Activated CD4-positive, alpha-beta memory T cell treated with anti-CD3 and anti-CD28 coated beads, Interleukin-2, amount 10 ng/mL, durations not matched to agents 7 days and 5 days (primary cell): ENCODE measurements around the gene LGALS9. TPM values are rescaled to one million over a fixed set of nuclear protein-coding genes. Genes with fewer than 3 reads are reported as not detected.
A peak's percentile ranks its signal among the peaks of the same experiment; 100 is the strongest.
"Not testable (repeated sequence)": the region's sequence is repeated elsewhere in the genome, so short reads cannot be mapped to it uniquely, and the experiment has no call there.

Experiments used
- CTCF ChIA-PET: fragments of 350-600 bp; sonication (Branson Sonifier 250); formaldehyde crosslinking; loops from one replicate; lab custom pipeline; 2021; ENCODE audit warnings: antibody characterized with exemption, inconsistent platforms; lab: Charles Lee
- POLR2A ChIA-PET: fragments of 350-600 bp; sonication (Branson Sonifier 250); formaldehyde crosslinking; loops from one replicate; lab custom pipeline; 2021; ENCODE audit warnings: antibody characterized with exemption; lab: Charles Lee
- DNase-seq: peaks from one replicate; pipeline ENCODE4 v3.0.0-alpha.2; 2020
- H3K27ac Mint-ChIP-seq: one replicate; pipeline ENCODE4 v1.8.0; 2021; ENCODE audit warnings: mild to moderate bottlenecking, mixed read lengths
- H3K27me3 Mint-ChIP-seq: one replicate; pipeline ENCODE4 v1.8.0; 2021; ENCODE audit warnings: mixed read lengths
- H3K36me3 Mint-ChIP-seq: one replicate; pipeline ENCODE4 v1.8.0; 2021; ENCODE audit warnings: low read depth, mixed read lengths
- H3K4me1 Mint-ChIP-seq: one replicate; pipeline ENCODE4 v1.8.0; 2021; ENCODE audit warnings: mixed read lengths
- H3K4me3 Mint-ChIP-seq: one replicate; pipeline ENCODE4 v1.8.0; 2021; ENCODE audit warnings: mild to moderate bottlenecking, mixed read lengths
- H3K9me3 Mint-ChIP-seq: one replicate; pipeline ENCODE4 v1.8.0; 2021; ENCODE audit warnings: mixed read lengths
- total RNA-seq, 2 experiments: library from RNA; stranded (reverse); gene quantifications; one replicate each; pipeline ENCODE4 v1.2.3, GENCODE V29; 2021

Gene LGALS9
- total RNA-seq, 2 experiments from 2014 or later: 238 to 240 TPM

- no peaks in the 10 kb centered on the region for H3K9me3 Mint-ChIP-seq
- ChIA-PET POLR2A (no interaction called here), CTCF (interaction anchor here (2.1 kb wide), 1 partner anchor 21 kb away, joined by 5 read pairs; no protein-coding TSS in a partner anchor)
- H3K27me3 Mint-ChIP-seq: no peaks in the 10 kb centered on the region
- H3K4me3 Mint-ChIP-seq: no peak overlapping the region
- H3K27ac Mint-ChIP-seq: no peak overlapping the region
- peaks cover 45% of the 10 kb centered on the region for H3K36me3 Mint-ChIP-seq
- DNase-seq: no peak
- H3K4me1 Mint-ChIP-seq: peaks cover 59% of the 10 kb centered on the region
These were observed 3.0 kb downstream of the LGALS9 start for GRCh38 chr17:27634026-27634335.

GRCh38 chr17:27634776-27635175 lies 3.8 kb downstream of the LGALS9 start:
- Mint-ChIP-seq H3K36me3 (peaks cover 42% of the 10 kb centered on the region), H3K4me1 (peaks cover 55% of the 10 kb centered on the region), H3K4me3 (no peak overlapping the region), H3K27me3 (no peaks in the 10 kb centered on the region), H3K9me3 (no peaks in the 10 kb centered on the region), H3K27ac (no peak overlapping the region)
- no peak for DNase-seq
- CTCF ChIA-PET: no interaction called here
- POLR2A ChIA-PET: no interaction called here

GRCh38 chr17:27635275-27635823 lies 4.4 kb downstream of the LGALS9 start:
- no peak overlapping the region for H3K4me3 Mint-ChIP-seq
- H3K4me1 Mint-ChIP-seq: peaks cover 49% of the 10 kb centered on the region
- no peaks in the 10 kb centered on the region for H3K9me3 Mint-ChIP-seq
- no peak overlapping the region for H3K27ac Mint-ChIP-seq
- peaks cover 48% of the 10 kb centered on the region for H3K36me3 Mint-ChIP-seq
- CTCF ChIA-PET: no interaction called here
- POLR2A ChIA-PET: no interaction called here
- H3K27me3 Mint-ChIP-seq: no peaks in the 10 kb centered on the region
- DNase-seq: no peak

- H3K9me3 Mint-ChIP-seq, POLR2A ChIA-PET, H3K27me3 Mint-ChIP-seq, H3K27ac Mint-ChIP-seq, DNase-seq, H3K4me3 Mint-ChIP-seq: not testable (repeated sequence)
- CTCF ChIA-PET: interaction anchor here (1.8 kb wide), 1 partner anchor 15 kb away, joined by 5 read pairs; no protein-coding TSS in a partner anchor
- Mint-ChIP-seq H3K4me1 (peaks cover 44% of the 10 kb centered on the region), H3K36me3 (peaks cover 51% of the 10 kb centered on the region)
These were observed 5.1 kb downstream of the LGALS9 start for GRCh38 chr17:27636005-27636520.

- POLR2A ChIA-PET, H3K9me3 Mint-ChIP-seq, DNase-seq, H3K27ac Mint-ChIP-seq, H3K27me3 Mint-ChIP-seq, H3K4me3 Mint-ChIP-seq: not testable (repeated sequence)
- Mint-ChIP-seq H3K4me1 (peaks cover 29% of the 10 kb centered on the region), H3K36me3 (peaks cover 51% of the 10 kb centered on the region)
- CTCF ChIA-PET: interaction anchor here (1.8 to 2.0 kb wide), 2 partner anchors 13 to 14 kb away, joined by 4 to 5 read pairs; no protein-coding TSS in a partner anchor
These were observed 6.8 kb downstream of the LGALS9 start for GRCh38 chr17:27637818-27638217.

GRCh38 chr17:27638415-27638914 lies 7.5 kb downstream of the LGALS9 start:
- POLR2A ChIA-PET: interaction anchor here (1.3 kb wide), 1 partner anchor 39 kb away, joined by 3 read pairs; no protein-coding TSS in a partner anchor

GRCh38 chr17:27640790-27641189 lies 9.8 kb downstream of the LGALS9 start:
- no peak for DNase-seq
- Mint-ChIP-seq H3K27me3 (no peaks in the 10 kb centered on the region), H3K27ac (no peak overlapping the region), H3K9me3 (no peaks in the 10 kb centered on the region), H3K4me1 (peaks cover 3% of the 10 kb centered on the region), H3K4me3 (no peak overlapping the region), H3K36me3 (peaks cover 44% of the 10 kb centered on the region)
- ChIA-PET CTCF (interaction anchor here (1.0 kb wide), 1 partner anchor 10 kb away, joined by 3 read pairs; no protein-coding TSS in a partner anchor), POLR2A (interaction anchor here (0.9 kb wide), 1 partner anchor 9 kb away, joined by 3 read pairs; the partner anchor contains the start of gene LGALS9)

More at GRCh38 chr17:27638415-27638914, 7.5 kb downstream of the LGALS9 start:
- H3K27me3 Mint-ChIP-seq, H3K4me3 Mint-ChIP-seq, H3K27ac Mint-ChIP-seq, DNase-seq, H3K9me3 Mint-ChIP-seq: not testable (repeated sequence)
- H3K4me1 Mint-ChIP-seq: peaks cover 22% of the 10 kb centered on the region
- H3K36me3 Mint-ChIP-seq: peaks cover 48% of the 10 kb centered on the region
- CTCF ChIA-PET: interaction anchor here (1.9 to 2.0 kb wide), 2 partner anchors 13 to 15 kb away, joined by 4 read pairs; no protein-coding TSS in a partner anchor

GRCh38 chr17:27644586-27644985 lies 13.6 kb downstream of the LGALS9 start:
- DNase-seq: no peak
- POLR2A ChIA-PET: no interaction called here
- Mint-ChIP-seq H3K4me3 (no peak overlapping the region), H3K4me1 (peaks cover 8% of the 10 kb centered on the region), H3K9me3 (no peaks in the 10 kb centered on the region), H3K36me3 (peaks cover 56% of the 10 kb centered on the region), H3K27me3 (no peaks in the 10 kb centered on the region), H3K27ac (no peak overlapping the region)
- CTCF ChIA-PET: no interaction called here

- peaks cover 48% of the 10 kb centered on the region for H3K36me3 Mint-ChIP-seq
- H3K27me3 Mint-ChIP-seq, H3K27ac Mint-ChIP-seq, H3K4me3 Mint-ChIP-seq, H3K9me3 Mint-ChIP-seq, H3K4me1 Mint-ChIP-seq, POLR2A ChIA-PET, DNase-seq: not testable (repeated sequence)
- CTCF ChIA-PET: interaction anchor here (1.1 to 1.8 kb wide), 4 partner anchors 9 to 44 kb away, joined by 3 to 5 read pairs (median 4); no protein-coding TSS in a partner anchor
These were observed 14.6 kb downstream of the LGALS9 start for GRCh38 chr17:27645621-27646020.

GRCh38 chr17:27646232-27646631 lies 15.2 kb downstream of the LGALS9 start:
- H3K27ac Mint-ChIP-seq: no peak overlapping the region
- no peaks in the 10 kb centered on the region for H3K9me3 Mint-ChIP-seq
- DNase-seq: no peak
- H3K4me1 Mint-ChIP-seq: peaks cover 8% of the 10 kb centered on the region
- ChIA-PET POLR2A (no interaction called here), CTCF (interaction anchor here (1.1 to 1.8 kb wide), 5 partner anchors 8 to 47 kb away, joined by 3 to 5 read pairs (median 4); no protein-coding TSS in a partner anchor)
- no peaks in the 10 kb centered on the region for H3K27me3 Mint-ChIP-seq
- no peak overlapping the region for H3K4me3 Mint-ChIP-seq
- H3K36me3 Mint-ChIP-seq: peaks cover 42% of the 10 kb centered on the region

- H3K27ac Mint-ChIP-seq: peak overlapping the region; percentile 25
- CTCF ChIA-PET: interaction anchor here (0.6 to 6.3 kb wide), 5 partner anchors 27 to 294 kb away, joined by 3 to 57 read pairs (median 5); no protein-coding TSS in a partner anchor
- no peak overlapping the region for H3K4me3 Mint-ChIP-seq
- POLR2A ChIA-PET: interaction anchor here (0.8 to 1.2 kb wide), 2 partner anchors 17 to 48 kb away, joined by 3 read pairs; partner anchors contain the start of gene LGALS9
- peaks cover 36% of the 10 kb centered on the region for H3K36me3 Mint-ChIP-seq
- H3K9me3 Mint-ChIP-seq: no peaks in the 10 kb centered on the region
- H3K4me1 Mint-ChIP-seq: peaks cover 8% of the 10 kb centered on the region
- peaks cover 2% of the 10 kb centered on the region for H3K27me3 Mint-ChIP-seq
- no peak for DNase-seq
These were observed 16.8 kb downstream of the LGALS9 start for GRCh38 chr17:27647765-27648164.

GRCh38 chr17:27649111-27649571 lies 18.2 kb downstream of the LGALS9 start:
- POLR2A ChIA-PET, H3K9me3 Mint-ChIP-seq, H3K27me3 Mint-ChIP-seq, H3K27ac Mint-ChIP-seq, H3K4me3 Mint-ChIP-seq, DNase-seq, H3K4me1 Mint-ChIP-seq: not testable (repeated sequence)
- H3K36me3 Mint-ChIP-seq: peaks cover 27% of the 10 kb centered on the region
- CTCF ChIA-PET: interaction anchor here (4.7 to 6.3 kb wide), 2 partner anchors 40 to 46 kb away, joined by 57 to 59 read pairs; no protein-coding TSS in a partner anchor

- Mint-ChIP-seq H3K4me3 (no peak overlapping the region), H3K4me1 (peaks cover 13% of the 10 kb centered on the region), H3K9me3 (no peaks in the 10 kb centered on the region), H3K27me3 (peaks cover 2% of the 10 kb centered on the region), H3K36me3 (peaks cover 24% of the 10 kb centered on the region), H3K27ac (no peak overlapping the region)
- DNase-seq: no peak
- POLR2A ChIA-PET: interaction anchor here (1.2 to 1.4 kb wide), 2 partner anchors 18 to 40 kb away, joined by 3 to 8 read pairs; no protein-coding TSS in a partner anchor
- CTCF ChIA-PET: interaction anchor here (1.5 to 6.3 kb wide), 6 partner anchors 36 to 413 kb away, joined by 3 to 59 read pairs (median 20); no protein-coding TSS in a partner anchor
These were observed 18.9 kb downstream of the LGALS9 start for GRCh38 chr17:27649929-27650328.
